Mesothelial cell of epicardium (in vitro differentiated cells): ENCODE measurements around the gene MSL3. TPM values are rescaled to one million over a fixed set of nuclear protein-coding genes. Genes with fewer than 3 reads are reported as not detected.

Source experiments
- DNase-seq, 2 experiments: peaks; one replicate each; pipeline ENCODE4 v3.0.0; 2021; ENCODE audit warnings: low spot score in 2 of 2; ENCODE audit not compliant: unreplicated experiment in 2 of 2
- H3K27ac Mint-ChIP-seq: 2 replicates; pipeline ENCODE4 v1.8.0; 2021; ENCODE audit warnings: mixed read lengths
- H3K27me3 Mint-ChIP-seq: 2 replicates; pipeline ENCODE4 v1.8.0; 2021; ENCODE audit warnings: low read depth, mixed read lengths
- H3K36me3 Mint-ChIP-seq: 2 replicates; pipeline ENCODE4 v1.8.0; 2021; ENCODE audit warnings: mixed read lengths
- H3K4me1 Mint-ChIP-seq: 2 replicates; pipeline ENCODE4 v1.8.0; 2021; ENCODE audit warnings: mixed read lengths
- H3K4me3 Mint-ChIP-seq: 2 replicates; pipeline ENCODE4 v1.8.0; 2021; ENCODE audit warnings: mild to moderate bottlenecking, moderate library complexity, mixed read lengths
- H3K9me3 Mint-ChIP-seq: 2 replicates; pipeline ENCODE4 v1.8.0; 2021; ENCODE audit warnings: mixed read lengths
- total RNA-seq: library from RNA; stranded (reverse); gene quantifications from 3 replicates; pipeline ENCODE4 v1.2.1, GENCODE V29; 2021
- TF ChIP-seq, protein P1 (sequence below): fragments of 200-600 bp; sonication (generic); IDR thresholded peaks from one replicate; pipeline ENCODE4 v1.5.0; 2021; ENCODE audit warnings: antibody characterized with exemption; ENCODE audit not compliant: unreplicated experiment

The MSL3 gene
- total RNA-seq, 1 donor from 2014 or later: 23.2 TPM

DNA sequence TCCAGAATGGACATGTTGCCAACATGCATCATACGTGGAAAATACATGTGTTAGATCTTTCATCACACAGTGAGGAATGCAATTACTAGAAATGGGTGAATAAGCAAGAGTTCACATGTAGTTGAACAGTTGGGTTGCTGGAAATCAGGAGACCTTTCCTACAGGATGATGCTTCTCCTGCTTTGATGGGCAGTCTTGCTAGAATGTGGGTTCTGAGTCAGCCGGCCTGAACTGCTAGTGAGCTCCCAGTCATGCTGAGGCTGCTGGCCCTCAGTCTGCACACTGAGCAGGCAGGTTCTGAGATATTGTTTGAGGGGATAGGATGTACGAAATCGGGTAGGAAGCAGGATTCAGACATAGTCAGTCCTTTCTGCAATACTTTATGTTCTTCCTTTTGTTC is 20.2 kb downstream of the MSL3 start:
- TF ChIP-seq, protein P1, sequence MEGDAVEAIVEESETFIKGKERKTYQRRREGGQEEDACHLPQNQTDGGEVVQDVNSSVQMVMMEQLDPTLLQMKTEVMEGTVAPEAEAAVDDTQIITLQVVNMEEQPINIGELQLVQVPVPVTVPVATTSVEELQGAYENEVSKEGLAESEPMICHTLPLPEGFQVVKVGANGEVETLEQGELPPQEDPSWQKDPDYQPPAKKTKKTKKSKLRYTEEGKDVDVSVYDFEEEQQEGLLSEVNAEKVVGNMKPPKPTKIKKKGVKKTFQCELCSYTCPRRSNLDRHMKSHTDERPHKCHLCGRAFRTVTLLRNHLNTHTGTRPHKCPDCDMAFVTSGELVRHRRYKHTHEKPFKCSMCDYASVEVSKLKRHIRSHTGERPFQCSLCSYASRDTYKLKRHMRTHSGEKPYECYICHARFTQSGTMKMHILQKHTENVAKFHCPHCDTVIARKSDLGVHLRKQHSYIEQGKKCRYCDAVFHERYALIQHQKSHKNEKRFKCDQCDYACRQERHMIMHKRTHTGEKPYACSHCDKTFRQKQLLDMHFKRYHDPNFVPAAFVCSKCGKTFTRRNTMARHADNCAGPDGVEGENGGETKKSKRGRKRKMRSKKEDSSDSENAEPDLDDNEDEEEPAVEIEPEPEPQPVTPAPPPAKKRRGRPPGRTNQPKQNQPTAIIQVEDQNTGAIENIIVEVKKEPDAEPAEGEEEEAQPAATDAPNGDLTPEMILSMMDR: no peak
- Mint-ChIP-seq H3K27me3 (no peaks in the 10 kb centered on the region), H3K27ac (no peak overlapping the region), H3K9me3 (peaks cover 19% of the 10 kb centered on the region), H3K36me3 (peaks cover 7% of the 10 kb centered on the region), H3K4me1 (no peaks in the 10 kb centered on the region), H3K4me3 (no peak overlapping the region)
- no peak for DNase-seq

GRCh38 chrX:11781133-11781532 is 23.1 kb downstream of the MSL3 start:
- H3K36me3 Mint-ChIP-seq: no peaks in the 10 kb centered on the region
- no peak overlapping the region for H3K27ac Mint-ChIP-seq
- H3K27me3 Mint-ChIP-seq: no peaks in the 10 kb centered on the region
- H3K9me3 Mint-ChIP-seq: peaks cover 14% of the 10 kb centered on the region
- no peak overlapping the region for H3K4me3 Mint-ChIP-seq
- TF ChIP-seq, protein P1: no peak
- DNase-seq: no peak
- H3K4me1 Mint-ChIP-seq: no peaks in the 10 kb centered on the region

DNA sequence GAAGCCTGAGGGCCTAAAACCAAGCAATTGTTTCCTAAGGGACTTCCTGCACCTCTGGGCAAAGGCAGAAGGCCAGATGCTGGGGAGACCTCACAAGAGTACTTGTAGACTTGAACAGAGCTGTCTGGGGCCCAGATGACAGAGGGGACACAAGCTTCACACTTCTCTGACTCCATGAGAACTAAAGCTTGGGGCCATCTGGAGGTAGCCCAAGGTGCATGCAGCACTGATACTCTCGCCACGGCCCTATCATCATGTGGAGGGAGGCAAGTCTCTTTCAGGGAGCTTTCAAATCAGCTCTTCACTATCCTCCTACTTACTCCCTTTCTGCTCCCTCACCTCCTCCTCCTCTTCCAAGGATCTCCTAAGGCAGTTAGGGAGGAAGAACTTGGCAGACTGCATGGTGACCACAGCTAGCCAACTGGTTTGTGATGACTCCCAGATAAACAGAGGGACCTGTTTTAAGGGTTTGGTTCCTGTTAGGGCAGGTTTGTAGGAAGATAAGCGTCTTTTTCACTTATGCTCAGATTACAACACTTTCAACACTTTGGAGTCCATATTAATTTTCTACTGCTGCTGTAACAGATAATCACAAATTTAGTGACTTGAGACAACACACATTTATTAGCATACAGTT is 23.8 kb downstream of the MSL3 start:
- Mint-ChIP-seq H3K27me3 (no peaks in the 10 kb centered on the region), H3K27ac (no peak overlapping the region), H3K4me3 (no peak overlapping the region), H3K9me3 (peaks cover 15% of the 10 kb centered on the region), H3K36me3 (no peaks in the 10 kb centered on the region), H3K4me1 (no peaks in the 10 kb centered on the region)
- no peak for DNase-seq
- TF ChIP-seq, protein P1: no peak

- TF ChIP-seq, protein P1: no peak
- H3K9me3 Mint-ChIP-seq: peaks cover 9% of the 10 kb centered on the region
- no peaks in the 10 kb centered on the region for H3K4me1 Mint-ChIP-seq
- no peak for DNase-seq
- H3K4me3 Mint-ChIP-seq: no peak overlapping the region
- no peaks in the 10 kb centered on the region for H3K27me3 Mint-ChIP-seq
- H3K27ac Mint-ChIP-seq: no peak overlapping the region
- no peaks in the 10 kb centered on the region for H3K36me3 Mint-ChIP-seq
Measured at GRCh38 chrX:11784543-11784942, 26.5 kb downstream of the MSL3 start.

DNA sequence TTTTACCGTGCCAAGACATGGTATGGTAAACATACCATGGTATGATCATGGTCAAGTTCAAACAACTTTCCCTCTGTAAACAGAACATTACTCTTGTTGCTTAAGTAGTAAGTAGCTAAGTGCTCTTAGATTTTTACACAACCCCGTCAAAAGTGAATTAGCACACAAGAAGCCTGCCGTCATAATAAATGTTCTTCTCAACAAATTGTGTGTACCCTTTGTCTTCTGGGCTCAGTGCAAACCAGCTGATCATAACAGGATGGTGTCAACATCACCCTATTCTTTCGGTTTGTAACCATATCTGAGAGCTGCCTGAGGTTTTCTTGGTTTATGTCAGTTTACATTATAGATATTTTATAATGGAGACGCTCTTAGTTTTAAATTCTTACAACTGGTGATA is 28.8 kb downstream of the MSL3 start:
- no peaks in the 10 kb centered on the region for H3K4me1 Mint-ChIP-seq
- H3K36me3 Mint-ChIP-seq: no peaks in the 10 kb centered on the region
- no peaks in the 10 kb centered on the region for H3K27me3 Mint-ChIP-seq
- H3K4me3 Mint-ChIP-seq: no peak overlapping the region
- H3K27ac Mint-ChIP-seq: no peak overlapping the region
- TF ChIP-seq, protein P1: no peak
- peaks cover 8% of the 10 kb centered on the region for H3K9me3 Mint-ChIP-seq
- DNase-seq: no peak

GRCh38 chrX:11787564-11787963 is 29.5 kb downstream of the MSL3 start:
- Mint-ChIP-seq H3K36me3 (no peaks in the 10 kb centered on the region), H3K4me3 (no peak overlapping the region), H3K4me1 (no peaks in the 10 kb centered on the region), H3K27ac (no peak overlapping the region), H3K9me3 (peaks cover 3% of the 10 kb centered on the region), H3K27me3 (no peaks in the 10 kb centered on the region)
- TF ChIP-seq, protein P1: peak; percentile 48
- peak in 1 of 2 experiments; percentile 47 for DNase-seq
